Prostate gland (tissue), 2 donors: Measurements from ENCODE around the gene GLRX3.

ENCODE experiments used
- CTCF ChIP-seq, 4 experiments: fragments of 200-600 bp in 2 of 4; fragments of 450-650 bp in 2 of 4; sonication (generic) in 2 of 4; IDR thresholded peaks; 1 replicate in 3 of 4; 2 replicates in 1 of 4; pipeline ENCODE4 v1.5.1; 2016 to 2019; ENCODE audit warnings: antibody characterized with exemption in 4 of 4, mild to moderate bottlenecking in 2 of 4, moderate library complexity in 2 of 4
- POLR2A ChIP-seq: fragments of 450-650 bp; IDR thresholded peaks from one replicate; pipeline ENCODE4 v1.6.1; 2016; ENCODE audit warnings: antibody characterized with exemption, mild to moderate bottlenecking
- POLR2AphosphoS5 ChIP-seq: sonication (generic); formaldehyde crosslinking; IDR thresholded peaks from one replicate; pipeline ENCODE4 v1.6.1; 2017; ENCODE audit warnings: antibody characterized with exemption

GRCh38 chr10:130161331-130161730, 25.1 kb downstream of the GLRX3 start:
- no peak for TF ChIP-seq POLR2AphosphoS5
- TF ChIP-seq CTCF (IDR thresholded peaks at IDR 0.05) = no peak
- no peak for TF ChIP-seq POLR2A
